GM12878 (cell line): ENCODE measurements around the gene TTLL11. TPM values are rescaled to one million over a fixed set of nuclear protein-coding genes. Genes with fewer than 3 reads are reported as not detected.

Experiments
- ATAC-seq: fragments of 200-7000 bp; cut with Tn5 transposase; 3 replicates; pipeline ENCODE4 v1.9.1; 2020; ENCODE audit warnings: mild to moderate bottlenecking, moderate library complexity
- BruUV-seq: library from RNA; stranded (reverse); fragments of 400-500 nt; replicated peaks from 2 replicates; lab custom pipeline; 2021; lab: Mats Ljungman, UMichigan
- CTCF ChIA-PET: fragments of 300-600 bp; sonication (Branson Sonifier 250); formaldehyde crosslinking; extraction: SDS; loops from one replicate; lab custom pipeline; 2021; ENCODE audit warnings: inconsistent platforms; lab: Yijun Ruan, JAX
- POLR2A ChIA-PET: fragments of 350-600 bp; formaldehyde crosslinking; extraction: SDS; loops from one replicate; lab custom pipeline; 2021; ENCODE audit warnings: inconsistent platforms; lab: Charles Lee
- RAD21 ChIA-PET: fragments of 300-600 bp; sonication (Branson Sonifier 250); formaldehyde crosslinking; loops from one replicate; lab custom pipeline; 2023; ENCODE audit warnings: antibody characterized with exemption; ENCODE audit not compliant: unreplicated experiment; lab: Charles Lee
- SMC1A ChIA-PET: fragments of 300-600 bp; sonication (Branson Sonifier 250); formaldehyde crosslinking; loops from one replicate; lab custom pipeline; 2023; ENCODE audit not compliant: unreplicated experiment, uncharacterized antibody; lab: Charles Lee
- DNase-seq: peaks from one replicate; pipeline ENCODE4 v3.0.0-alpha.2; 2011; ENCODE audit warnings: low read depth, low spot score
- FAIRE-seq: peaks from 3 replicates; lab custom pipeline; 2011; peaks lifted over from hg19 to GRCh38; lab: Jason Lieb, UNC
- H2AFZ ChIP-seq: 2 replicates; pipeline ENCODE4 v1.6.0; 2011; ENCODE audit warnings: low read depth, low read length, control low read depth; ENCODE audit not compliant: control insufficient read depth
- H3K27ac ChIP-seq: 2 replicates; pipeline ENCODE4 v1.5.1; 2011; ENCODE audit warnings: control low read depth; ENCODE audit not compliant: control insufficient read depth, insufficient read depth
- H3K27me3 ChIP-seq, 2 experiments: replicated peaks in 1 of 2; 2 replicates each; pipeline versions ENCODE4 v1.6.0 to v1.6.1; 2011; ENCODE audit warnings: low read length in 1 of 2; ENCODE audit not compliant: control insufficient read depth in 2 of 2, insufficient read depth in 2 of 2
- H3K36me3 ChIP-seq, 2 experiments: 2 replicates each; pipeline ENCODE4 v1.5.1; 2011; ENCODE audit warnings: low read length in 1 of 2; ENCODE audit not compliant: control insufficient read depth in 2 of 2, insufficient read depth in 2 of 2
- H3K4me1 ChIP-seq: 2 replicates; pipeline ENCODE4 v1.6.1; 2011; ENCODE audit warnings: mild to moderate bottlenecking, low read length, moderate library complexity, mixed read lengths; ENCODE audit not compliant: control insufficient read depth, insufficient read depth
- H3K4me2 ChIP-seq: 2 replicates; pipeline ENCODE4 v1.6.0; 2011; ENCODE audit warnings: control low read depth; ENCODE audit not compliant: control insufficient read depth, insufficient read depth
- H3K4me3 ChIP-seq: fragments of 200-600 bp; sonication (generic); 2 replicates; pipeline ENCODE4 v1.5.1; 2016
- H3K79me2 ChIP-seq: 2 replicates; pipeline ENCODE4 v1.6.0; 2011; ENCODE audit warnings: low read length; ENCODE audit not compliant: control insufficient read depth, insufficient read depth
- H3K9ac ChIP-seq: 2 replicates; pipeline ENCODE4 v1.8.0; 2011; ENCODE audit warnings: low read length, control low read depth, mixed read lengths; ENCODE audit not compliant: control insufficient read depth, insufficient read depth
- H3K9me3 ChIP-seq: replicated peaks from 3 replicates; pipeline ENCODE4 v1.5.1; 2011; ENCODE audit warnings: mild to moderate bottlenecking, low read length; ENCODE audit not compliant: control insufficient read depth, insufficient read depth
- H4K20me1 ChIP-seq: 2 replicates; pipeline ENCODE4 v1.6.0; 2011; ENCODE audit not compliant: control insufficient read depth, insufficient read depth
- CEBPB ChIP-seq, 2 experiments: fragments of 150-350 bp in 1 of 2; IDR thresholded peaks; 2 replicates each; pipeline ENCODE4 v1.6.1; 2012 to 2014; ENCODE audit warnings: low read depth in 2 of 2, low read length in 2 of 2, borderline replicate concordance in 1 of 2, inconsistent platforms in 1 of 2
- CHD1 ChIP-seq: IDR thresholded peaks from 2 replicates; pipeline ENCODE4 v1.6.1; 2012; ENCODE audit warnings: low read depth, low read length, improper control_type of control experiment
- HDAC6 ChIP-seq: fragments of 200-600 bp; sonication (generic); IDR thresholded peaks from one replicate; pipeline ENCODE4 v1.8.0; 2017; ENCODE audit warnings: antibody characterized with exemption; ENCODE audit not compliant: unreplicated experiment
- KAT2A ChIP-seq: conservative IDR thresholded peaks from 2 replicates; pipeline ENCODE4 v1.6.1; 2011; ENCODE audit warnings: low read depth, low read length; ENCODE audit not compliant: control insufficient read depth
- NBN ChIP-seq: fragments of 450-650 bp; IDR thresholded peaks from 2 replicates; pipeline ENCODE4 v1.6.1; 2016
- PAX5 ChIP-seq: IDR thresholded peaks from 2 replicates; pipeline ENCODE4 v1.6.1; 2011; ENCODE audit warnings: low read depth, low read length, borderline replicate concordance
- PAX8 ChIP-seq: fragments of 450-650 bp; IDR thresholded peaks from 2 replicates; pipeline ENCODE4 v1.6.1; 2017; ENCODE audit warnings: mild to moderate bottlenecking, moderate library complexity
- RAD51 ChIP-seq: fragments of 450-650 bp; IDR thresholded peaks from 2 replicates; pipeline ENCODE4 v1.6.1; 2016; ENCODE audit warnings: moderate library complexity, mild to moderate bottlenecking, inconsistent platforms
- TCF3 ChIP-seq: IDR thresholded peaks from 2 replicates; pipeline ENCODE4 v1.6.1; 2012; ENCODE audit warnings: low read depth, mild to moderate bottlenecking, low read length, borderline replicate concordance; ENCODE audit not compliant: insufficient read depth
- TCF7 ChIP-seq: IDR thresholded peaks from 2 replicates; pipeline ENCODE4 v1.6.1; 2014; ENCODE audit warnings: antibody characterized with exemption, borderline replicate concordance
- WGBS: methylation state at CpG from one replicate; pipeline ENCODE4 v1.1.6; 2016; ENCODE audit warnings: low lambda C conversion rate; ENCODE audit not compliant: insufficient replicate concordance, insufficient coverage; ENCODE audit errors: missing lambda C conversion rate; 5-methylcytosine and 5-hydroxymethylcytosine counted together
- in situ Hi-C: fragments of 300-500 bp; cut with MboI; formaldehyde crosslinking; loops from 9 replicates; pipeline ENCODE4 v1.14.3; 2018; ENCODE audit warnings: mixed read lengths
- intact Hi-C: fragments of 100-400 bp; cut with micrococcal nuclease; formaldehyde crosslinking; loops from one replicate; pipeline ENCODE4 v1.14.2; 2022; ENCODE audit not compliant: unreplicated experiment
- polyA plus RNA-seq, 11 experiments: library from polyadenylated mRNA; depleted of rRNA in 4 of 11; unstranded in 6 of 11; stranded (reverse) in 5 of 11; fragments of >200 nt; fragmentation: Nextera tagmentation in 4 of 11; fragmentation: Illumina TruSeq in 1 of 11; extraction: Ambion mirVana in 4 of 11; extraction: Trizol in 1 of 11; gene quantifications; 1 replicate in 1 of 11; 2 replicates in 10 of 11; pipeline versions ENCODE4 v1.2.1 to v1.2.3, GENCODE V29; 2011 to 2016; ENCODE audit warnings: inconsistent platforms in 2 of 11, missing spikeins in 2 of 11, low read depth in 1 of 11
- total RNA-seq, 4 experiments: library from RNA; depleted of rRNA in 3 of 4; stranded (reverse); fragments of >200 nt in 3 of 4; fragmentation: Illumina TruSeq in 1 of 4; extraction: Trizol in 1 of 4; gene quantifications; 2 replicates each; pipeline versions ENCODE4 v1.2.1 to v1.2.3, GENCODE V29; 2013 to 2021
- TF ChIP-seq, protein P1 (sequence below): fragments of 450-650 bp; IDR thresholded peaks from 2 replicates; pipeline ENCODE4 v1.6.1; 2018; ENCODE audit warnings: mild to moderate bottlenecking, low read depth, moderate library complexity; ENCODE audit not compliant: partially characterized antibody
- TF ChIP-seq, protein P2 (sequence below): IDR thresholded peaks from 2 replicates; pipeline ENCODE4 v1.6.1; 2012; ENCODE audit warnings: mild to moderate bottlenecking, low read depth, low read length

TTLL11 gene
- total and polyA plus RNA-seq, 10 of the 15 experiments (the other 5 are each of a cell fraction or from before 2014, with no cell fraction given), result 1.2 to 3.7 (median 2.9) TPM

DNA sequence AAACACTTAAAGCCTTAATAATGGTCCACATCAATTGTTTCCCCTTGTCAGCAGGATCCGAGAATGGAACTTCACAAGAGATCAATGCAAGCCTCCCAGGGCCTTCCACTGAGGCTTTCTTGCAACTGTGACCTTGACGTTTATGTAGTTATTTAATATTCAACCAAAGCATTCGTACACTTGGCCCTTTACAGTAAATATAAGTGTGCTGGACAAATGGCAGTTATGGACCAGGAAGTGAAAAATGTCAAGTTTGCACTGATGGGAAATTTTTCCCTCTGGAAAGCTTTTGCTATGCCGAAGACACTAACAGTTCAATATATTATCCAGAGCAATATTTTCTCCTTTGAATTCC is 101.8 kb downstream of the TTLL11 start:
- POLR2A ChIA-PET, result interaction anchor here (0.5 kb wide), 1 partner anchor 276 kb away, joined by 3 read pairs; no protein-coding TSS in a partner anchor
- intact Hi-C loops, result no loop called here
- H3K27me3 ChIP-seq, result no peaks in the 10 kb centered on the region

More for the DNA sequence above, 101.8 kb downstream of the TTLL11 start:
- Histone ChIP-seq H3K9me3 (no peaks in the 10 kb centered on the region), H4K20me1 (no peaks in the 10 kb centered on the region; the same call in 1 of the 2 replicates), H3K36me3 (no peaks in the 10 kb centered on the region), H3K4me1 (no peaks in the 10 kb centered on the region), H3K9ac (no peak overlapping the region), H3K4me2 (no peak overlapping the region), H3K4me3 (no peak overlapping the region), H3K79me2 (no peaks in the 10 kb centered on the region), H2AFZ (no peak overlapping the region), H3K27ac (no peak overlapping the region)
- ChIA-PET SMC1A (interaction anchor here (1.2 kb wide), 1 partner anchor 11 kb away, joined by 4 read pairs; no protein-coding TSS in a partner anchor), RAD21 (interaction anchor here (1.7 kb wide), 1 partner anchor 304 kb away, joined by 4 read pairs; no protein-coding TSS in a partner anchor), CTCF (interaction anchor here (0.8 to 3.0 kb wide), 5 partner anchors 303 to 445 kb away, joined by 3 to 15 read pairs (median 3); no protein-coding TSS in a partner anchor)
- WGBS, result 60% methylated on average over 4 of the region's 4 CpGs
- BruUV-seq, result no TSS peak
- DNase-seq (no peak), FAIRE-seq (no peak), ATAC-seq (no peak)
- no peak for TF ChIP-seq CEBPB (IDR thresholded peaks at IDR 0.05; ENCODE audit: borderline replicate concordance in 1 of 2, low read depth in 2 of 2, low read length in 2 of 2)
- no peak for TF ChIP-seq NBN
- TF ChIP-seq HDAC6, result no peak
- no peak for TF ChIP-seq TCF7
- TF ChIP-seq RAD51, result no peak
- no peak for TF ChIP-seq CHD1
- no peak for TF ChIP-seq KAT2A
- TF ChIP-seq PAX8, result no peak
- no peak for TF ChIP-seq PAX5
- TF ChIP-seq, protein P1, sequence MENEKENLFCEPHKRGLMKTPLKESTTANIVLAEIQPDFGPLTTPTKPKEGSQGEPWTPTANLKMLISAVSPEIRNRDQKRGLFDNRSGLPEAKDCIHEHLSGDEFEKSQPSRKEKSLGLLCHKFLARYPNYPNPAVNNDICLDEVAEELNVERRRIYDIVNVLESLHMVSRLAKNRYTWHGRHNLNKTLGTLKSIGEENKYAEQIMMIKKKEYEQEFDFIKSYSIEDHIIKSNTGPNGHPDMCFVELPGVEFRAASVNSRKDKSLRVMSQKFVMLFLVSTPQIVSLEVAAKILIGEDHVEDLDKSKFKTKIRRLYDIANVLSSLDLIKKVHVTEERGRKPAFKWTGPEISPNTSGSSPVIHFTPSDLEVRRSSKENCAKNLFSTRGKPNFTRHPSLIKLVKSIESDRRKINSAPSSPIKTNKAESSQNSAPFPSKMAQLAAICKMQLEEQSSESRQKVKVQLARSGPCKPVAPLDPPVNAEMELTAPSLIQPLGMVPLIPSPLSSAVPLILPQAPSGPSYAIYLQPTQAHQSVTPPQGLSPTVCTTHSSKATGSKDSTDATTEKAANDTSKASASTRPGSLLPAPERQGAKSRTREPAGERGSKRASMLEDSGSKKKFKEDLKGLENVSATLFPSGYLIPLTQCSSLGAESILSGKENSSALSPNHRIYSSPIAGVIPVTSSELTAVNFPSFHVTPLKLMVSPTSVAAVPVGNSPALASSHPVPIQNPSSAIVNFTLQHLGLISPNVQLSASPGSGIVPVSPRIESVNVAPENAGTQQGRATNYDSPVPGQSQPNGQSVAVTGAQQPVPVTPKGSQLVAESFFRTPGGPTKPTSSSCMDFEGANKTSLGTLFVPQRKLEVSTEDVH, result no peak
- TF ChIP-seq, protein P2, sequence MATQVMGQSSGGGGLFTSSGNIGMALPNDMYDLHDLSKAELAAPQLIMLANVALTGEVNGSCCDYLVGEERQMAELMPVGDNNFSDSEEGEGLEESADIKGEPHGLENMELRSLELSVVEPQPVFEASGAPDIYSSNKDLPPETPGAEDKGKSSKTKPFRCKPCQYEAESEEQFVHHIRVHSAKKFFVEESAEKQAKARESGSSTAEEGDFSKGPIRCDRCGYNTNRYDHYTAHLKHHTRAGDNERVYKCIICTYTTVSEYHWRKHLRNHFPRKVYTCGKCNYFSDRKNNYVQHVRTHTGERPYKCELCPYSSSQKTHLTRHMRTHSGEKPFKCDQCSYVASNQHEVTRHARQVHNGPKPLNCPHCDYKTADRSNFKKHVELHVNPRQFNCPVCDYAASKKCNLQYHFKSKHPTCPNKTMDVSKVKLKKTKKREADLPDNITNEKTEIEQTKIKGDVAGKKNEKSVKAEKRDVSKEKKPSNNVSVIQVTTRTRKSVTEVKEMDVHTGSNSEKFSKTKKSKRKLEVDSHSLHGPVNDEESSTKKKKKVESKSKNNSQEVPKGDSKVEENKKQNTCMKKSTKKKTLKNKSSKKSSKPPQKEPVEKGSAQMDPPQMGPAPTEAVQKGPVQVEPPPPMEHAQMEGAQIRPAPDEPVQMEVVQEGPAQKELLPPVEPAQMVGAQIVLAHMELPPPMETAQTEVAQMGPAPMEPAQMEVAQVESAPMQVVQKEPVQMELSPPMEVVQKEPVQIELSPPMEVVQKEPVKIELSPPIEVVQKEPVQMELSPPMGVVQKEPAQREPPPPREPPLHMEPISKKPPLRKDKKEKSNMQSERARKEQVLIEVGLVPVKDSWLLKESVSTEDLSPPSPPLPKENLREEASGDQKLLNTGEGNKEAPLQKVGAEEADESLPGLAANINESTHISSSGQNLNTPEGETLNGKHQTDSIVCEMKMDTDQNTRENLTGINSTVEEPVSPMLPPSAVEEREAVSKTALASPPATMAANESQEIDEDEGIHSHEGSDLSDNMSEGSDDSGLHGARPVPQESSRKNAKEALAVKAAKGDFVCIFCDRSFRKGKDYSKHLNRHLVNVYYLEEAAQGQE, result no peak
- no peak for TF ChIP-seq TCF3
- in situ Hi-C loops, result loop anchor here (5.0 kb wide), 2 partner anchors 304 to 444 kb away; no protein-coding TSS in a partner anchor
